DMS79 (cell line): ENCODE measurements around the gene LYRM4.

Experiments
- DNase-seq: peaks from one replicate; lab custom pipeline; 2025; lab: John Stamatoyannopoulos, UW

The LYRM4 gene

GRCh38 chr6:5246141-5247097, 14.3 kb downstream of the LYRM4 start:
- no peak for DNase-seq

GRCh38 chr6:5243069-5243468, 17.7 kb downstream of the LYRM4 start:
- DNase-seq, result no peak

DNA sequence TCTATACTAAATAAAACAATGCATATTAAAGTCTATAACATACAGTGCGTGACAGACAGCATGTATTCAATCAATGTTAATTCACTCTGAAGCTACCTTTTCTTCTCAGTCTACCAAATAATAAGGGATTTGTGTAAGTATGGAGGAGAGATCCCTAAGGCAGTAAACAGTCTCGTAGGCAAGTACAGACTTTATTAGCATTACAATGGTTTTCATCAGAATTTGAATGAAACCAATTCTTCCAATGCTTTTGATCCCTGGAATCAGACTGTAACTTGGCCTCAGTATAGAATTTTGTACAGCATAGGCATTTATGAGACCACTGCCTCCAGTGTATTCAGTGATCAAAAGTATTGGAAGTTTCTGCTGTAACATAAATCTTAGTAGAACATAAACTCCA, 19.5 kb downstream of the LYRM4 start:
- DNase-seq, result no peak

GRCh38 chr6:5238336-5238735, 22.4 kb downstream of the LYRM4 start:
- DNase-seq, result no peak

DNA sequence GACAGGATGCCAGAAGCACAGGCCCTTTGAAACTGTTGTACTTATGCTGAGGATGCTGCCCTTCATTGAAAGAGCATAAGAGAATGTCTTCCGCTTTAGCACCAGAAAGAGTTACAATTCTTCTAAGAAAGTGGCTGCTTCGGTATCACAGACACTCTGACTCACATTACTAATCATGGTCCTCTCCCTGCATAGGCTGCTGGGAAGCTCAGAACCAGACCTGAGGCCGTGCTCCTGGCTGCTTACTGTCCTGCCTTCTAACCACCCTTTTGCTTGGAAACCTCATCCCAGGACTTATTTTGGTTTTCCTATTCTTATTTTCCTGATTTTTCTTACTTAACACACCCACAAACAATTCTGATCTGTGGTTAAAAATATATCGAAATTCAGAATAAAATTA, 22.9 kb downstream of the LYRM4 start:
- DNase-seq, result no peak

DNA sequence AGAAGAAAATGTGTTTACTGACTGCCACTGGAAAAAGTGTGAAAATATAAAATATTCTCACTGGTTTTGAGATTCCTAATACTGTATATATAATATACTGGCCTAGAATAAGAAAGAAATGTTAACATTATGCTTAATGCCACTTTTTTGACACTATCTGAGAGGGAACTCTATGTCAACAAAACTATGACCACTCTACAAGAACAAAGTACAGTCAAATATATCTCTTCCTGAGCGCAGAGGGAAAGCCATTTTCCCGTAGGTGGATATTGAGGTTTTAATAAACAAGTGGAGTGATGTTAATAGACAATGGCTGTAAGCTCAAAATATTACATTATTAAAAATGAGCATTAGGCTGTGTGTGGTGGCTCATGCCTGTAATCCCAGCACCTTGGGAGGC, 24.9 kb downstream of the LYRM4 start:
- DNase-seq, result no peak

DNA sequence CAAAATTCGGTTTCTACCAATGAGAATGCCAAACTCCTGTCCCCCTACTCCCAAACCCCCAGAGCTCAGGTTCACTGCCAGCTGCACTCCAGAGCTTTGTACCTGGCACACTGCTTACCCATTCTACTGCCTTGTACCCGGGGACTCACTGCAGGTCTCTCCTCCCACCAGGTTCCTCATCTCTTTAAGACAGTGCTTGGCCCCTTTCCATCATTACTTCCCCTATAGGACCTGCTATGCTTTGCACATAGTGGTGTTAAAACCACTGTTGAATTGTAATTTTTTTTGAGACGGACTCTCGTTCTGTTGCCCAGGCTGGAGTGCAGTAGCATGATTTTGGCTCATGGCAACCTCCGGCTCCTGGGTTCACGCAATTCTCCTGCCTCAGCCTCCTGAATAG, 25.9 kb downstream of the LYRM4 start:
- no peak for DNase-seq

GRCh38 chr6:5231289-5231688, 29.5 kb downstream of the LYRM4 start:
- DNase-seq, result no peak

DNA sequence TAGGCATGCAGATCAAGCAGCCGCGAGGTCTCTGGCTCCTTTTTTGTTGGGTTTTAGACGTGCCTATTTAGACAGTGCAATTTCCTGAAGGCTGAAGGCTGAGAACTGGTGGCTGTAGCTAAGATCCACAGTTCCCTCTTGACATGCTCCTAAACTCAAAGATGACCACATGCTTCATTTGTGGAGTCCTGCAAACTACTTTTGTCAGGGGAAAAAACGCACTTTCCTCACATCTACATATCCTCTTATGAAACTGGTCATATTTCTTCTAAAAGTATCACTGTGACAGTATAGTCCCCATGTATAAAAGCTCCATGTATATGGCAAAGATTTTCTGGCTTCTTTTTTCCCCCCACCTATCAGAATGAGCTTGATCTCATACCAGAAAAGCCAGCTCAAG, 30.7 kb downstream of the LYRM4 start:
- no peak for DNase-seq

GRCh38 chr6:5229356-5229755, 31.4 kb downstream of the LYRM4 start:
- no peak for DNase-seq

GRCh38 chr6:5223309-5223708, 37.4 kb downstream of the LYRM4 start:
- no peak for DNase-seq

DNA sequence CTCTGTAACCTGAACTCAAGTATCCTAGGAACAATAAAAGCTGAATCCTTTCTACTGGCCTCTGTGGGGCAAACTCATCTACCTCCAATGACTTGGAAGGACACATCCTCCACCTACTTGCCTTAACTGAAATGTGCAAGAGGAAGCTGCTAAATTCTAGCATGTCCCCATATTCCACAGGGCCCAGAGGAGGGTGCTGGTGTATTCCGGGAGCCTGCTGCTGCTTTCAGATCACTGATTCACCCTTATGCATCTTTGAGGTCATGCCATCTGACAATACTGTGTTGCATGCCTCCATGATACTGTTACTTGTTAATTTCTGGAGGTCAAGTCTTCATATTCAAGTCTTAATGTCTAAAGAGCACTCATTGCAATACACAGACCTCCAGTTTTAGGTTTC, 40.3 kb downstream of the LYRM4 start:
- DNase-seq, result no peak

DNA sequence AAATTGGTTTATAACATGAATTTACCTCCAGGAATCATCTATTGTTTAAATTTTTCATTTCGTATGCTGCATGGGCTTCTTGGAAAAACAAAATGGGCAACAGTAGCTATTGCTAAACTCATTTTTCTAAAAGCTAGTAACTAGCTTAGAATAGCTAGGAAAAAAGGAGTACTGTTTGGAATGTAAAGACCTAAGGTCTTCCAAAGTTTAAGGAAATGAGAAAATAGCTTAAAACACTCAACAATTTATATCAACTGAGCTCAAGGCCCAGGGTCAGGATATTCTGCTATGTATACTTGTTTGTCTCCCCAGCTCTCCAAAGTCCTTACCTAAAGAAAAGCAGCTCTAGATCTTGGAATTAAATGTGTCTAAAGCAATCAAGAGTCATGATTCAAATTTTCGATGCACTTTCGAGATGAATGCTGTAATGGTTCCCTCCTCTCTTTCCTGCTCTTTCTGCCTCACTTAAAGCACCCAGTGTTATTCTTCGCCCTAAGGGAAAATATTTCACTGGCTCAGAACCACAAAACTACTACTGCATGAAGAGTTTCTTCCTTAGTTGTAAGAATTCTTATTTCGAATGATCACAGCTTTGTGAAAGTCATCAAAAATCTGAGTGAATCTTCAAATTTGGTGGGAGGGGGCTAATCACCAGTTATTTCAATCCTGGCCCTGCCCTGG, 41.6 kb downstream of the LYRM4 start:
- DNase-seq, result no peak

- no peak for DNase-seq
Measured at GRCh38 chr6:5217356-5217755, 43.4 kb downstream of the LYRM4 start.

GRCh38 chr6:5215799-5216198, 45.0 kb downstream of the LYRM4 start:
- no peak for DNase-seq

GRCh38 chr6:5215159-5215558, 45.6 kb downstream of the LYRM4 start:
- DNase-seq, result peak; percentile 49

DNA sequence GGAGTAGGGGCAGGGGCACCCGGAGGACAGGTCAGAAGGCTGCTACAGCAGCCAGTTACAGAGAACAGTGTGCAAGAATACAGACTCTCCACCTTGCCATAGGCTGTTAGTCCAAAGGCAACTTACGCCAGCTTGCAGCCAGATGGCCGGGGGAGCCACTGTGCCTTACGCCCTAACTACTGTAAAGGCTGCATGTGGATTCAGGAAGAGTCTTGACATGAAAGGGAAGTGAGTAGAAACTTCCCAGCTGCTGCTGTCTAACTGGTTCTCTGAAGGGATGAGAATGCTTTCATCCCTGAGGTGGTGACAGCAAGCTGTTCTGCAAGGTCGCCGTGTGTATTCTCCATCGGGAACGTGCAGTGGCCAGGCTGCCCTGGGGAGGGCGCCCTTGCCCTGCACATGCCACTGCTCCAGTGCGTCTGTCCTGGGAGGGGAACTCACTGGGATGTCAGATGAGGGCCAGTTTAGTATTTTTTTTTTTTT, 46.1 kb downstream of the LYRM4 start:
- no peak for DNase-seq

GRCh38 chr6:5213836-5214235, 46.9 kb downstream of the LYRM4 start:
- DNase-seq, result no peak

GRCh38 chr6:5211492-5211891, 49.3 kb downstream of the LYRM4 start:
- DNase-seq, result no peak

DNA sequence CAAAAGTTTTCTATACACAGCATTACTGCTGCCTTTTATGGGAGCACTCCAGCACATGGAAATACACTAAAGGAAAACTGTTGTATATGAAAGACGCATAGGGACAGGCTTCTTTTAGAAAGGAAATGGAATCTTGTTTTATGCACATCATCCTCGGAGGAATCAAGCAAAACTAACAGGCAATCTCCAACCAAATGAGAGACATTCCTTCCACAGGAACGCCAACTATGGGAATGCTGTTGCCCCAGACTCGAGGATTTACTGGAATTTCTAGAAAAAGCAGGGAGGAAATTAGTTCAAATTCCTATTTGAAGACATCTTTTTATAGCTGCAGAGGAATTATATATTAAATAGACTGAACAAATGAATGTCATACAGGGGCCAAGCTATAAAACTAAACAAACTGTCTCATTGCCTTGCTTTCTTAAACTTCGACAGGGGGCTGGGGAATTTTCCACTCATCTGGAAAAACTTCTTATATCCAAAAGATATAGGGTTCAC, 52.2 kb downstream of the LYRM4 start:
- DNase-seq, result no peak

DNA sequence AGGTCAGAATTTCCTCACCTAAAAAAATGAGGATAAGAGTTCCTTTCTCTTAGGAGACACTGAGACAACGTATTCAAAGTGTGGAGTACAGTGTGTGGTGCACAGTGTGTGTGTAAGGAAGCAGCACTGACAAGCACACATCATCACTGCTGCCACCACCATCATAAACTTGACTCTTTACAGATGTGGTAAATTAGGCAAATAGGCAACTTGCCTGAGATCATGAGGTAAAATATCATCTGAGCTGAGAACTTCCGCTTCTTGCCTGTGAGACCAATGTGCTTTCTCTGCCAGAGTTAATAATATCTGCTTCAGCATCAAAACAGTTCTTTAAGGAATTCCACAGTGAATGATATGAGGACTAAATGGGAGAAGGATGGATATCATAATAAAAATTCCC, 52.7 kb downstream of the LYRM4 start:
- no peak for DNase-seq

- no peak for DNase-seq
Measured at GRCh38 chr6:5206920-5207561, 53.7 kb downstream of the LYRM4 start.
